GM18526 (cell line): ENCODE results near the gene PEF1.

Experiments used
- POLR2A ChIP-seq: IDR thresholded peaks from 3 replicates; pipeline ENCODE4 v1.6.1; 2011; ENCODE audit not compliant: insufficient read length; ENCODE audit errors: extremely low read depth

PEF1 gene

DNA sequence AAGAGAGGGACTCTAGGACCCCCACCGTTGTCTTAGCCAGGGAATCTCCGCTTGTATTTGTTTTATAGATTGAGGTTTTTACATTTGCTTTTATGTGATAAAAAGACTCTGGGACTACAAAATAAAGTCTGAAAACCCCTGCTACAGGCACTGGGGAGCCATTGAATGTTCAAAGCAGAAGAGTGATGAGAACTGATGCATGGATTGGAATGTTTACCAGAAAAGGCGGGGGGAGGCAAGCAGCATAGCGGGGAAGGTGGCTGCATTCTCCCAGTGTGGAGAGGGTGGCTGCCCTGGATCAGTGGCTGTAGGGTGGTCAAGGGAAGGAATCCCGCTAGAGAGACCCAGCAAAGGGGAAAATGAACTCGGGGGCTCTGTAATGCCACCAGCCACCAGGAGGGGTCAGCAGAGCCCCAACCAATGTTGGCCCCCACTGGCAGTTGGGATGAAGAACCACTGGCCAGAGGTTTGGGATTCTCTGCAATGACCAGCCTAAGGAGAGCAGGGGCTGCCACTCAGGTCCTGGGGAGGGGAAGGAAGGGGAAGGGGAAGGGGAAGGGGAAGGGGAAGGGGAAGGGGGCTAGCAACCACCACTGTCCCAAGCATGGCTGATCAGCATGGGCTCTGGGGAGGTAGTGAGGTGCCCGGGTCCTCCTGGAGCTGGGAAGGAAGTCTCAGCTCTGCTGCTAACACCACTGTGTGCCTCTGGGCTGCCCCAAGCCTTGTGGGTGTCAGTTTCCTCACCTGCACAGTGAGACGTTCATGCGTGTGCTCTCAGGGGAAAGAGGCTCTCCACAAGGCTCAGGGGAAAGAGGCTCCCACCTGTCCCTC lies 19.2 kb upstream of the PEF1 start:
- no peak for TF ChIP-seq POLR2A

DNA sequence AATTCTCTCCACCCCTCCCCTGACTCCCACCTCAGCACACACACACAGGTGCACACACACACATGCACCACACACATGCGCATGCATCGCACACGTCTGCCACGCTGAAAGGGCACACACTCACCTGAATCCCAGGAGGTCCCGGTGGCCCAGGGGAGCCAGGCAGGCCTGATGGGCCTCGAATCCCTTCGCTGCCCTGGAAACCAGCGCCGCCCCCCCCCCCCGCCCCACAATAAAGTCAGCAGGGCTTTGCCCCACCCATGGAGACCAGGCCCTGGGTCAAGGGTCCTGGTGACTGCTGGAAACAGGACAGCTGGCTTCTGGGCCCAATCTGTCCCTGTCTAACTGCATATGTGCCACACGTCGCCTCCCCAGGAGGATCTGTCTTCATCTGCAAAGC lies 17.8 kb upstream of the PEF1 start:
- no peak for TF ChIP-seq POLR2A

DNA sequence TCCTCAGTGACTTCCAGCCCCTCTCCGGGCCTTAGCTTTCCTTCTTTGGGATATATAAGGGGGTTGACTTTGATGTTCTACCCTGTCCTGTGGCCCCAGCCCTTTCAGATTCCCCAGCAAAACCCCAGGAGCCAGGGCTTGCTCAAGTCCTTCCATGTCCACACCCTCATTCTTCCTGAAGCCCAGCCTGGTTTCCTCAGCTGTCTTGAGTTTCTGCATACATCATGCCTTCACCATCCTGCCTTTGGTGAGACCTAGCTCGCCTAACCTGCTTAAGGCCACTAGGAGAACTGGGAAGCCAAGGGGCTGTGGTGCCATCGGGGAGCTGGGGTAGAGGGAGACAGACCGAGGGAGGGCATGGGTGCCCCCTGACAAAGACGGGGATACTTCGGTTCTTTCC lies 17.2 kb upstream of the PEF1 start:
- no peak for TF ChIP-seq POLR2A

DNA sequence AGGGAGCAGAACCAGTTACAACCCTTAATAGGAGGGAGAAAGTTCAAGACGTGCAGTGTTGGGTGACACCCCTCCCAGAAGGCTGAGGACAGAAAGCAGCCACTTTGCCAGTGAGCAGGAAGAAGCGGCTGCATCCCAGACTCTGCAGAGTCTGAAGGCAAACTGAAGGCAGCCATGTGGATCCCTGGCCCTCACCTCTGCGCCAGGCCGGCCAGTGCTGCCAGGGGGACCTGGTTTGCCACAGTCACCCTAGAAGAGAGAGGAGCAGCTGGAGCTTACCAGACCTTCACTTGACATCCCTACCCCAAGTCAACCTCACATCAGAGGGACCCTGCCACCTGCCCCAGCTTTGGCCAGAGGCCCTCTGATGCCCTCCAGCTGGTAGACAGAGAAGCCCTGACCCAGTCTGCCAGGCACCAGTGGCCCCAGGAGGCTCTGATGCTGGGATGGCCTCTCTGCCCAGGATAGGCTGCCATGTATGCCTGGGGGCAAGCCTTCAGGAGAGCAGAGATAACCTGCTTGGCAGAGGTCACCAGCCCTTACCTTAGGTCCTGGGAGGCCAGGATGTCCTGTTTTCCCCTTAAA lies 16.3 kb upstream of the PEF1 start:
- no peak for TF ChIP-seq POLR2A

DNA sequence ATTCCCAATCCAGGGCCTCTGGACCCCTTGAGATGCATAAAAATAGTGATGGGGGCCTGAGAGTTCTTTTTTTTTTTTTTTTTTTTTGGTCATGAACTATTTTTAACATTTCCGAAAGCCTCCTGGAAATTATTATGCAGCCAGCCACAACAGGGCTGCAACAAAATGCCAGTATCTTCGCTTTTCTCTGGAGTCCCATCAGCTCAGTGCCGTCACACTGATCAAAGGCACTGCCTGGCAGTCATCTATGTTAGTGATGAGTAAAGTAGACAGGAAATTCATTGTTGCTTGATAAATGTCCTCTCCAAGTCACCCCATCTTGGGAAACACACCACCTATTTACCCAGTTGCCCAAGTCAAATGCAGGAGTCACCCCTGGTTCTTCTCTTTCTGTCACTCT lies 15.2 kb upstream of the PEF1 start:
- TF ChIP-seq POLR2A = no peak

DNA sequence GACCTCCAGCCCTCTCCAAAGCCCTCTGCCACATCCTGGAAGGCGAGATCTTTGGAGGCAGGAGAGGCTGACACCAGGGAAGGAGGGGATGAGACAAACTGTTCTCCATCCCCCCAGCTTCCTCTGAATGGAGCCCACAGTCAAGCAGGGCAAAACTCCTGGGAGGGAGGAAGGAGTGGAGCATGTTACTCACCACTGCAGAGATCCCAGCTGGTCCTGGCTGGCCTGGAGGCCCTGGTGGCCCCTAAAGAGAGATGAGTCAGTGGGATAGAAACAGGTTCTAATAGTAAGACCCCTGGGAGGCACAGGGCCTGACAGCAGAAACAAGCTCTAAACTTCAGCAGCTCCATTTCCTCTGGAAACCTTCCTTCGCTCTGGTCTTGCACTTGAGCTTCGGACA lies 14.0 kb upstream of the PEF1 start:
- no peak for TF ChIP-seq POLR2A

DNA sequence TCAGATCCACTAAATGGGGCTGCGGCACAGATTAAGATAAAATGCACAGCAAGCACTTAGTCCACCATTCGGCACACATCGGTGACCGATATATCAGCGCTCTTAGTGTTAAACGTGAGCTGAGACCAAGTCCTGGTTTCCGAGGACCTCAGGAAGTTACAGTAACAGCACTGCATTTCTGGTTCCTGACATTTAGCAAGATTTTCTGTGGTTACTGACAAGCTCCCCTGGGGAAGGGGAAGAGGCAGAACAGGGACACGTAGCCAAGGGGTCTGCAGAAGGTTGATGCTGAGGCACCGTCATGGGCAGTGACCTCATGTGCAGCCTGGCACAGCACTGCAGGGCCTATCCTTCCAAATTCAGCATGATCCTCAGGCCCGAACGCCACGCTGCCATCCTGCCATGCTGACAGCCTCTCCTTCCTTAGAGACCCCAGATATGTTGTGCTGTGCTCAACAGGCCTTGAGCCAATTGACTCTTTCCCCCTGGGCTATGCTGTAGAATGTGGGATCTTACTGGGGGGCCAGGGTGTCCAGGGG lies 13.4 kb upstream of the PEF1 start:
- no peak for TF ChIP-seq POLR2A

DNA sequence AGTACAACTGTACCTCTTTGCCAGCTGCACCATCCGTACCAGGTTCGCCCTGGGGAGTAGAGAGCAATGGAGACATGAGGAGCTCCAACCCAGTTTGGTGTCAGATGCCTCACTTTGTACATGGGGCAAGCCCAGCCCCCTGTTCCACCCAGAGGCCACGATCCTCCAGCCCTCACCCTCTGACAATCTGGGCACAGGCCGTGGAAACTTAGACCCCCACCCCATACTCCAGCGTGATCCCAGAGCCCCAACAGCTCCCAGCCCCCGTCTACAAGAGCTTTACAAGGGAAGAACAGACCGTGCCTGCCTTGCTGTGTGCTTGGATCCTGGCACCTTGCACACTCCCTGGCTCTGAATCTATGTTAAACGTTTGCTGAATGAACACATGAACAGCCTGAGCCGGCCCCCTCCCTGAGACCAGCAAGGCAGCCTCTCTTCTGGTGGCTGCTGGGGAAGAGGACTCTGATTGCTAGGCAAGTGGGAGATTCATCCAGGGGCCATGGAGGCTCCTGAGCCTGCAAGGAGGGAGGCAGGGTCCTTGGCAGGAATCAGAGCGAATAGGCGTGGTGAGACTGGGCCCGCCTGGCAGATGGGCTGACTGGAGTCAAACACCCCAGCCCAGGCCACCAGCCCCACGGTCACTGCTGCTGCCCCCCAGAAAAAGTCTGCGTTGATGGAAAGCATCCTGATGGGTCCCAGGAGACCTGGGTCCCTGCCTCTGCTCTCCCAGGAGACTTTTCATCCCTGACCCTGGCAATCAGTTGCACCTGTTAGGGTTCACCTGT lies 12.5 kb upstream of the PEF1 start:
- no peak for TF ChIP-seq POLR2A

DNA sequence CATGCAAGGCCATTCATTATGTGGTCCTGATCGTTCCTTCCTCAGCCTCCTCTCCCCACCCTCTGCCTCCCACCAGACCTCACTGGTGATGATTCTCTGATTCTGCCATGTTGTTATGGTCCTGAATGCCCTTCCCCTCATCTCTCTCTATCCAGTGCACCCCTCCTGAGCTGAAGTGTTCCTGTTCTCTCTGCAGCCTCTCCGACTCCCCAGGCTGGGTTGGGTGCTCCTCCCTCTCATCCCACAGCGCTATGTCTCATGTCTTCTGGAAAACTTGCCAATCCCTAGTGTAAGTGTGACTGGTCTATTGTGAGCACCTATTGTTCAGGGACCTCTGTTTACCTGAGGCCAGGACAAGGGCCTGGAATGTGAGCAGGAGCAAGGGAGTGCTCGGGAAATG lies 11.1 kb upstream of the PEF1 start:
- TF ChIP-seq POLR2A = no peak

DNA sequence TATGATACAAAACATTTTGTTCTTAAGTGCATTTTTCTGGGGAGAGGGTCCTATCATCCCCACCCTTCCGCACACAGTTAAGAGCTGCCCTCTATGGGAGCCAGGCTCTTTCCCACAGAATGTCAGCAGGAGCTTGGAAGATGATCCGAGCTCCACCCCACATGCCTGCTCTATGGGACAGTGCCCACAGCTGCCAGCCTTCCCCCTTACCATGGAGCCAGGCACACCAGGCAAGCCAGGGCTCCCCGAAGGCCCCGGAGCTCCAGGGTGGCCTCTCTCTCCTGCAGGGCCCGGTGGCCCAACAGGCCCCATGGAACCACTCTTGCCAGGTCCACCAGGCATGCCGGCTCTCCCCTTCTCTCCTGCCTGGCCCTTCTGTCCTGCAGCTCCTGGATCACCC lies 10.4 kb upstream of the PEF1 start:
- TF ChIP-seq POLR2A = no peak

DNA sequence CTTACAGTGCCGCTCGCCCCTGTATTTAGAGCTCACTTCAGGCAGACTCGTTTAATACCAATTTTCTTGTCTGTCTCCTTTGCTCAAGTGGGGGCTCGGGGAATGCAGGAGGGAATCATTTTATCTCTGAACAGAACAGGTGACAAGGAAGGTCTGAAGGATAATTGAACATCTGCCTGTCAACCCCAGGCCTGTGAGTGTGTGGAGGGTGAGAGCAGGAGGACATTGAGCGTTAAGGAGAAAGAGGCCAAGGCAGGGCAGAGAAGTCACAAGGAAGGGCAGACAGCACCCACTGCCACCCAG lies 9.7 kb upstream of the PEF1 start:
- no peak for TF ChIP-seq POLR2A

DNA sequence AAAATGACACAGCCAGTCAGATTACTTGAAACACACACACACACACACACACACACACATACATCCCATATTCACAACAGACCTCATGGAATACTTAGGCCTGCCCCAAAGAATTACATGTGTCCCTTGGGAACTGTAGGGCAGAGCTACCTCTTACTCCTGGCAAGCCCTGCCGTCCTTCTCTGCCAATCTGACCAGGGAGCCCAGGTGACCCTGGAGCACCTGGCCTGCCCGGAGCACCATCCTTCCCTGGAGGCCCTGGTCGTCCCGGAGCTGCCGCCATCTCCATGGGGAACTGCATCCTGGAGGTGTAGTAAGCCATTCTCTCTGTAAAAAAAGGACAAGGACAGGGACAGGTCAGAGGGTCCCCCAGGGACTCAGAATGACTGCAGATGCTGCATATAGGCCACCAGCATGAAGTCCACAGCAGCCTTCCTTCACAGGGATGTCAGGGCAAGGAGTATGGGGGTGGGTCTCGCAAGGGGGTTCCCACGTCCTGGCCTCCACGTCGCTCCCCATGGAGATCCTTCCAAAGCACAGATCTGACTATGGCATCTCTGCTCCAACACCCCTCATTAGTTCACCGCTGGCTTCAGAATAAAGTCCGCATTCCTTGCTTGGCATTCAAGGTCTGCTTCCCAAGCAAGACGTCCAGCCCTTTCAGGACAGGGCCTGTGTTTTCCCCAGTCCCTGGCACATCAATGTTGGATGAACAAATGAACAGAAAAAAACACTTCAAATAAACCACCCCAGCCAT lies 9.2 kb upstream of the PEF1 start:
- TF ChIP-seq POLR2A = no peak

DNA sequence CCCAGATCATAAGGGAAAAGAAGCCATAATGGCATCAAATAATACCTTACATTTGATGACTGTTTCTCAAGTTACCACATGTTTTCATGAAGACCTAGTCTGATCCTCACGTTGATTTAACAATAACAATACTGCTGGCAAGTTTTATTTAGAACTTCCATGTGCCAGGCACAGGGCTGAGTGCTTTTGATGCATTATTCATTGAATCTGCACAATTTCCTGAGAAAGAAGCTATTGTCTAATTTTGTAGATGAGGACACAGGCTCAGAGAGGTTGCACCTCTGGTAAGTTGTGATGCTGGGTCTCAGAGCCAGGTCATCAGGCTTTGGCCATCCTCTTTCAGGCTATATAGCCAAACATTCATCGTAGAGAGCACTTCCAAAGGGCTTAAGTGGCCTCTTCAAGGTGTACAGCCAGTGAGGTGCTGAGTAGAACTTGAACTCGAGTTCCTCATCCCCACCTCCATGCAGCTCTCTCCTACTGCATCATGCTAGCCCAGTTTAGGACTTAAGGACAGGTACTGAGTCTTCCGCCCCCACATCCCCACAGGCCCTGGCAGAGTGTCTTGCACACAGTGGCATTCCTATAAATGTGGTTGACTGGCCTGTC lies 8.3 kb upstream of the PEF1 start:
- TF ChIP-seq POLR2A = no peak

DNA sequence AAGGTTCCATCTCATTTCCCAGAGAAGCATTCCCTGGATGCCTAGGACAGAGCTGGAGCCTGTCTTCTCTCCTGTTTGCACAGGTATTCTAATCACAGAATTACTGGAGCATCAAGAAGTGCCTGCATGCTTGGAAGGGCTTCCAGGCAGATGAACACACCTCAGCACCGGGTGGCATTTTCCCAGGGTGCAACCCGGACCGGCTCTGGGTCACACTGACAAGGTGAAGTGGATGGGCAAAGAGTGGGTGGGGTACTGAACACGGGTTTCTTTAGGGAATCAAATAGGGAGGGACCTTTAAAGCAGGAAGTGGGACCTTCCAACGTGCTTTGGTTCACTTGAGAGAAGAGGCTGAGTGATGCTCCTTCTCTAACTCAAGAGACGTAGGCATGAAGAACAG lies 7.1 kb upstream of the PEF1 start:
- TF ChIP-seq POLR2A = no peak

DNA sequence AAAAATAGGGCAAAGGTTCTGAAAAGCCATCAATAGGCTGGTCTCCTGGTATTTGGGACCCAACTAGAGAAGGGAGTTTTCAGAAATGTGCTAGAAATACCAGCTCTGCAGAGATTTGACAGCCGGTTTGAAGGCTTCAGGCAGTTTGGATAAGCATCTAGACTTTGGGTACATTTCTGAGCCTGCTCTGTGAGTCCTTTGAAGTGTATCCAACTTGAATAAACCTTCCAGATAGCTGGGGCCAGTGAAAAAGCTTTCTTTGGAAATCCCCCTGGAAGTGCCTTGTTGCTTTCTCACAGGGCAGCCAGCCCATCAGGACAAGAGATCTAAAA lies 6.4 kb upstream of the PEF1 start:
- no peak for TF ChIP-seq POLR2A
